Peyer's patch (tissue), 4 donors: ENCODE measurements around the gene SESN3. TPM values are rescaled to one million over a fixed set of nuclear protein-coding genes. Genes with fewer than 3 reads are reported as not detected.
A peak's percentile ranks its signal among the peaks of the same experiment; 100 is the strongest.

Source experiments
- DNase-seq, 3 donors: peaks; one replicate each; pipeline ENCODE4 v3.0.0-alpha.2; 2017 to 2019
- H3K27ac ChIP-seq, 4 donors: fragments of 200-600 bp; sonication (generic); one replicate each; pipeline ENCODE4 v1.5.1; 2016 to 2019
- H3K27me3 ChIP-seq, 2 donors: fragments of 200-600 bp; sonication (generic); one replicate each; pipeline ENCODE4 v1.5.1; 2019
- H3K36me3 ChIP-seq, 3 donors: fragments of 200-600 bp; sonication (generic); one replicate each; pipeline ENCODE4 v1.5.1; 2016 to 2019
- H3K4me1 ChIP-seq, 4 donors: fragments of 200-600 bp; sonication (generic); one replicate each; pipeline ENCODE4 v1.5.1; 2016 to 2019
- H3K4me3 ChIP-seq, 4 donors: fragments of 200-600 bp; sonication (generic); 1 replicate in 3 of 4; 2 replicates in 1 of 4; pipeline ENCODE4 v1.5.1; 2016 to 2019; ENCODE audit warnings: mild to moderate bottlenecking in 1 of 4
- H3K9me3 ChIP-seq, 4 donors: fragments of 200-600 bp; sonication (generic); one replicate each; pipeline ENCODE4 v1.5.1; 2016 to 2019; ENCODE audit warnings: mild to moderate bottlenecking in 1 of 4
- CTCF ChIP-seq, 6 experiments: fragments of 450-650 bp in 4 of 6; fragments of 200-600 bp in 2 of 6; sonication (generic) in 1 of 6; IDR thresholded peaks; one replicate each; pipeline ENCODE4 v1.5.1; 2017 to 2019; ENCODE audit warnings: antibody characterized with exemption in 6 of 6, mild to moderate bottlenecking in 3 of 6, moderate library complexity in 1 of 6
- POLR2A ChIP-seq, 2 donors: fragments of 450-650 bp; IDR thresholded peaks; one replicate each; pipeline ENCODE4 v1.5.1; 2017; ENCODE audit warnings: antibody characterized with exemption in 2 of 2, mild to moderate bottlenecking in 2 of 2, moderate library complexity in 2 of 2
- total RNA-seq, 4 donors: library from RNA; depleted of rRNA; stranded (reverse); fragments of >200 nt; gene quantifications; one replicate each; pipeline ENCODE4 v1.1.0, GENCODE V29; 2016

SESN3 gene
- total RNA-seq, 4 donors from 2014 or later, result 23.1 to 52.8 (median 28.4) TPM

DNA sequence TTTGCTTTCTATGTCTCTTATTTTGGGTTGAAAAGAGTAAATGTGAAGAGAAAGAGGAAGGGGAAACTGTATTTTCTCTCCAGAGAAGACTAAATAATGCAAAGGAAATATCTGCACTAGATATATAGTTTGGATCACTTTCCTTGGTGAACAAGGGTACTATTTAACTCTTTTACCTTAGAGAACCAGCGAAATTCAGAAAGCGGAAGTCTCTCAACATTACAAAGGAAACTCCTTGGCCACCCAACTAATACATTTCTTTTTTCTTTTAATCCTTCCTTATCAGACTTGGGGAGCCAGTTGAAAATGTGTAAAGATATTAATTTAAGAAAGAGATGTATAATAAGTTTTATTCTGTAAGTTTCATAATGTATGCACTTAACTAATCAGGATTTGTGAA, 64.2 kb downstream of the SESN3 start:
- TF ChIP-seq POLR2A (IDR thresholded peaks at IDR 0.05) (no peak), CTCF (IDR thresholded peaks at IDR 0.05) (no peak)
- Histone ChIP-seq H3K27ac (no peak overlapping the region), H3K27me3 (no peaks in the 10 kb centered on the region), H3K4me1 (no peaks in the 10 kb centered on the region), H3K9me3 (no peaks in the 10 kb centered on the region), H3K36me3 (no peaks in the 10 kb centered on the region), H3K4me3 (no peak overlapping the region)
- no peak for DNase-seq

- no peak for TF ChIP-seq POLR2A (IDR thresholded peaks at IDR 0.05)
- no peak for TF ChIP-seq CTCF (IDR thresholded peaks at IDR 0.05)
- no peak overlapping the region for H3K4me3 ChIP-seq
- no peak overlapping the region for H3K27ac ChIP-seq
- no peaks in the 10 kb centered on the region for H3K9me3 ChIP-seq
- no peak for DNase-seq
- H3K4me1 ChIP-seq, result no peaks in the 10 kb centered on the region
- H3K36me3 ChIP-seq, result no peaks in the 10 kb centered on the region
- H3K27me3 ChIP-seq, result no peaks in the 10 kb centered on the region
These were observed 65.4 kb downstream of the SESN3 start for GRCh38 chr11:95165638-95166037.

GRCh38 chr11:95163106-95163505, 67.9 kb downstream of the SESN3 start:
- TF ChIP-seq POLR2A (IDR thresholded peaks at IDR 0.05) (no peak), CTCF (IDR thresholded peaks at IDR 0.05) (no peak)
- Histone ChIP-seq H3K27ac (no peak overlapping the region), H3K36me3 (no peaks in the 10 kb centered on the region), H3K9me3 (no peaks in the 10 kb centered on the region), H3K4me3 (no peak overlapping the region), H3K27me3 (no peaks in the 10 kb centered on the region), H3K4me1 (no peaks in the 10 kb centered on the region)
- DNase-seq, result no peak

DNA sequence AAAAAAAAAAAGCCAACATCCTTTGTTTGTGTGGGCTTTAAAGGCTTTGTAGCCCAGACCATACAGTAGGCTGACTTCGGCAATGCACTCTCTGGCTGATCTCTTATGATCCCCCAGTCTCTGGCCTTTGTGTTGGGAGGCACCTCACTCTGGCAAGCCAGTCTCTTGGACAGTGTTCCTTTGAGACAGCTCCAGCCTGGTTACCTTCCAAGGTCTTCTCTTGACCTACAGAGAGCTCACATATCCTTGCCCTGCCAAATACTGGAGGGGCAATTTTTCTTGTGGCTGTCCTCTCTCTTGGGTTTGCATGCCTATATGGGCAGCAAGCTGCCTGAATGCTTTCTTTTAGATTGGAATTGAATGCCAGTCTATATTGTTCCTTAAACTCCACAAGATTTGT, 69.8 kb downstream of the SESN3 start:
- Histone ChIP-seq H3K9me3 (no peaks in the 10 kb centered on the region), H3K4me3 (no peak overlapping the region), H3K27me3 (no peaks in the 10 kb centered on the region), H3K27ac (no peak overlapping the region), H3K36me3 (no peaks in the 10 kb centered on the region), H3K4me1 (no peaks in the 10 kb centered on the region)
- no peak for TF ChIP-seq CTCF (IDR thresholded peaks at IDR 0.05)
- TF ChIP-seq POLR2A (IDR thresholded peaks at IDR 0.05), result no peak
- DNase-seq, result no peak

DNA sequence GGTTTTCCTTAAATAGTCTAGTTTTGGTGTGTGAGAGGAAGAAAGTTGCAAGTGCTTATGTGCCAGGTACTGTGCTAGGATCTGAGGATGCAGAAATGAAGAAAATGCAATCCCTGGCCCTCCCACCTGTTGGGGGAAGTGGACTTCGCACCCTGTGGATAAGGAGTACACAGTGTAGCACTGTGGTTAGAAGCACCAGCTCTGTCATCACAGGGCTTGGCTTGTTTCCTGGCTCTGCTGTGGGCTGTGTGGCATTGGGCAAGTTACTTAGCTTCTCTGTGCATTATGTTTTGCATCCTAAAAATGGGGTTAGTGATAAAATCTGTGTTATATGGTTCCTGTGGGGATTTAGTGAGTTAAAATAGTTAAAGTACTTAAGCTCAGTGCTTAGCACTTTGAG, 73.2 kb downstream of the SESN3 start:
- TF ChIP-seq POLR2A (IDR thresholded peaks at IDR 0.05) (no peak), CTCF (IDR thresholded peaks at IDR 0.05) (no peak)
- DNase-seq, result no peak
- no peaks in the 10 kb centered on the region for H3K9me3 ChIP-seq
- peaks cover 0 to 10% (median 3%) of the 10 kb centered on the region in 4 donors for H3K4me1 ChIP-seq
- no peaks in the 10 kb centered on the region for H3K36me3 ChIP-seq
- no peak overlapping the region for H3K4me3 ChIP-seq
- H3K27ac ChIP-seq, result no peak overlapping the region
- H3K27me3 ChIP-seq, result no peaks in the 10 kb centered on the region

- Histone ChIP-seq H3K36me3 (no peaks in the 10 kb centered on the region), H3K9me3 (no peaks in the 10 kb centered on the region), H3K27me3 (no peaks in the 10 kb centered on the region), H3K4me3 (no peak overlapping the region), H3K27ac (peak overlapping the region in 2 of 4 donors; percentile 20 to 29), H3K4me1 (peaks cover 0 to 13% (median 3%) of the 10 kb centered on the region in 4 donors)
- no peak for DNase-seq
- TF ChIP-seq POLR2A (IDR thresholded peaks at IDR 0.05) (no peak), CTCF (IDR thresholded peaks at IDR 0.05) (no peak)
These were observed 74.0 kb downstream of the SESN3 start for GRCh38 chr11:95156916-95157541.
